Measurements from ENCODE around the gene SERPINC1.

The SERPINC1 gene

DNA sequence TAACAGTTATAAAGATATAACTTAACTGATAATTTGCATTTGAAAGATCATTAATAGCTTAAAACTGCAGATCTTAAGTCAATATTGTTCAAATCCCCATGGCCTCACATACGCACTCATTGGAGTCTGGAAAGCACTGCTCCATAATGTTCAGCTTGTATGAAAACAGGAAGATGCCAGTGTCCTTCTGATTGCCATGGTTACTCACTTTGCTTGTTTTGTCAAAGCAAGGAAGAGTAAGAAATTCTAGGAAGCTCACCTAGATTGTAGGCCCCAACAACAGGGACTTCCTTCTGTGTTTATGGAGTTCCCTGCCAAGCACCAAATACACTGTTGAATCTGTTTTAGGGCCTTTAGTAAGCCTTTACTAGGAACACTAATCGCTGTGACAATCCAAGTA, 60.2 kb downstream of the SERPINC1 start:
- peak; percentile 27 for DNase-seq (ENCODE audit: low read depth)
- H3K4me3 ChIP-seq (replicated peaks; ENCODE audit: low read depth, low read length), result no peak overlapping the region
- TF ChIP-seq CTCF (IDR thresholded peaks at IDR 0.05; ENCODE audit: low read length, missing control alignments), result no peak

GRCh38 chr1:173856014-173856413, 61.1 kb downstream of the SERPINC1 start:
- TF ChIP-seq CTCF (IDR thresholded peaks at IDR 0.05; ENCODE audit: low read length, missing control alignments), result no peak
- DNase-seq (ENCODE audit: low read depth), result no peak

More at GRCh38 chr1:173856014-173856413, 61.1 kb downstream of the SERPINC1 start:
- no peak overlapping the region for H3K4me3 ChIP-seq (replicated peaks; ENCODE audit: low read depth, low read length)

Measured in fibroblast of pulmonary artery (primary cell).